ENCODE measurements around the gene ANKRD53.

GRCh38 chr2:70981421-70981820 lies 3.0 kb downstream of the ANKRD53 start:
- TF ChIP-seq POLR2AphosphoS5 (IDR thresholded peaks at IDR 0.05) (no peak), POLR2A (IDR thresholded peaks at IDR 0.05) (no peak)
